HPDE6-E6E7 (cell line): ENCODE data around the gene POLR1E.
"Not testable (repeated sequence)": the region's sequence is repeated elsewhere in the genome, so short reads cannot be mapped to it uniquely, and the experiment has no call there.

ENCODE experiments used
- DNase-seq: peaks from one replicate; pipeline ENCODE4 v3.0.0; 2011; ENCODE audit warnings: missing footprints; ENCODE audit errors: extremely low spot score

POLR1E gene

GRCh38 chr9:37464426-37465248, 21.1 kb upstream of the POLR1E start:
- peak; percentile 73 for DNase-seq

- DNase-seq = peak; percentile 95
Measured at GRCh38 chr9:37465249-37466036, 20.3 kb upstream of the POLR1E start, which contains the start of gene ZBTB5. TSS of gene ZBTB5 (minus strand) at chr9:37465450. CDS start at chr9:37442551, 22,899 bp downstream.

- DNase-seq = peak; percentile 31
Measured at GRCh38 chr9:37466037-37466709, 19.6 kb upstream of the POLR1E start.

- DNase-seq = not testable (repeated sequence)
Measured at GRCh38 chr9:37467530-37467929, 18.2 kb upstream of the POLR1E start.

- no peak for DNase-seq
Measured at GRCh38 chr9:37468620-37469019, 17.1 kb upstream of the POLR1E start.

- peak; percentile 37 for DNase-seq
Measured at GRCh38 chr9:37471942-37472684, 13.6 kb upstream of the POLR1E start.

GRCh38 chr9:37473982-37474381, 11.8 kb upstream of the POLR1E start:
- DNase-seq = not testable (repeated sequence)

GRCh38 chr9:37474438-37474837, 11.3 kb upstream of the POLR1E start:
- DNase-seq = no peak

GRCh38 chr9:37476930-37477329, 8.8 kb upstream of the POLR1E start:
- DNase-seq = no peak

- DNase-seq = not testable (repeated sequence)
Measured at GRCh38 chr9:37477443-37477842, 8.3 kb upstream of the POLR1E start.

GRCh38 chr9:37477987-37478619, 7.6 kb upstream of the POLR1E start:
- not testable (repeated sequence) for DNase-seq

- DNase-seq = no peak
Measured at GRCh38 chr9:37480759-37481158, 5.0 kb upstream of the POLR1E start.

GRCh38 chr9:37486256-37486615, 488 bp downstream of the POLR1E start:
- DNase-seq = no peak

- DNase-seq = peak; percentile 19
Measured at GRCh38 chr9:37486616-37487548, 1.1 kb downstream of the POLR1E start.

- DNase-seq = no peak
Measured at GRCh38 chr9:37491939-37492338, 6.2 kb downstream of the POLR1E start.

GRCh38 chr9:37495571-37495970, 9.8 kb downstream of the POLR1E start:
- DNase-seq = no peak

GRCh38 chr9:37496020-37496419, 10.3 kb downstream of the POLR1E start:
- DNase-seq = no peak

GRCh38 chr9:37497320-37497719, 11.6 kb downstream of the POLR1E start:
- no peak for DNase-seq

- no peak for DNase-seq
Measured at GRCh38 chr9:37498457-37498856, 12.7 kb downstream of the POLR1E start.

GRCh38 chr9:37499297-37499696, 13.5 kb downstream of the POLR1E start:
- no peak for DNase-seq
